GOT3 (cell line): ENCODE measurements around the gene SIVA1.

Experiments used
- DNase-seq: peaks from one replicate; lab custom pipeline; 2025; ENCODE audit warnings: mixed read lengths; lab: John Stamatoyannopoulos, UW

SIVA1 gene, protein sequence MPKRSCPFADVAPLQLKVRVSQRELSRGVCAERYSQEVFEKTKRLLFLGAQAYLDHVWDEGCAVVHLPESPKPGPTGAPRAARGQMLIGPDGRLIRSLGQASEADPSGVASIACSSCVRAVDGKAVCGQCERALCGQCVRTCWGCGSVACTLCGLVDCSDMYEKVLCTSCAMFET

DNA sequence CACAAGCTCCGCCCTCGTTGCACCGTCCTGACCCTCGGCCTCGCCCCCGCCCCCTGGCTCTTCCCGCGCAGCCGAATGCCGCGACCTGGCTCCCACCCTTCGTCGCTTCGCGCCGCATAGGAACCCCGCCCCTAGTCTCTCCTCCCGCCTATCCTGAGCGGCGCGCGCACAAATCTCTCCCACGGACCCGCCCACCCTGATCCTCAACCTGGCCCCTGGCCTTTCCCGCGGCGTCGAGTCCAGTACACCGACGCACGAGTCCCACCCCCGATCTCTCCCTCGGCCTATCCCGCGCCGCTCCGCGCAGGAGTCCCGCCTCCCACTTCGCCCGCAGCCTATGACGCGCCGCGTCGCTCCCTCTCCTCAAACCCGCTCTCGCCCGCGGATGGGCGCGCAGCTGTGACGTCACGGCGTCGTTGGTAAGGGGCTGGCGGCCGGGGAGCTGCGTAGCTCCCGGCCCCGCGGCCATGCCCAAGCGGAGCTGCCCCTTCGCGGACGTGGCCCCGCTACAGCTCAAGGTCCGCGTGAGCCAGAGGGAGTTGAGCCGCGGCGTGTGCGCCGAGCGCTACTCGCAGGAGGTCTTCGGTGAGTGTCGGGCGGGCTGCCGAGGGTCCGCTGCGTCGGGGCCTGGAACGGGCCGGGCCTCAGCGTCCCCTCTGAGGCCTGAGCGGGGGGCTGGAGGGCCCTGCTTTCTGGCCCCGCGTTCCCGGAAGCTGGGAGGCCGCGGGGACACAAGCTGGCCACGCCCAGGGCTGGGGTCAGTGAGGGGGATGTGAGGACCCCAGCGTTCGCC lies at the start of gene SIVA1:
Gene SIVA1, plus strand, starts transcription at position 413 of the 793 bp plus-strand sequence. Its CDS starts 55 bp downstream, at position 468.
- peak; percentile 95 for DNase-seq

DNA sequence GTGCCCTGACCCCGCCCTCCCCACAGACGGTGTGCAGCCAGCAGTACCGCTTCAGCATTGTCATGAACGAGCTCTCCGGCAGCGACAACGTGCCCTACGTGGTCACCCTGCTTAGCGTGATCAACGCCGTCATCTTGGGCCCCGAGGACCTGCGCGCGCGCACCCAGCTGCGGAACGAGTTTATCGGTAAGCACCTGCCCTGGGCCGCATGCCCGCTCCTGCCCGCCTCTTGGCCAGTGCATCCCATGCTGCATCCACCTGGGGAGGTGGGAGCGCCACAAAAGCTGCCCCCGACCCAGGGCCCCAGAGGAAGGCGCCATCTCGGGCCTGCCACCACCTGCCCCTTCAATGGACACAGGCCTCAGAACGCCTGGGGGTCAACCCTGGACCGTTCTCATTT lies 49.7 kb upstream of the SIVA1 start:
- no peak for DNase-seq

DNA sequence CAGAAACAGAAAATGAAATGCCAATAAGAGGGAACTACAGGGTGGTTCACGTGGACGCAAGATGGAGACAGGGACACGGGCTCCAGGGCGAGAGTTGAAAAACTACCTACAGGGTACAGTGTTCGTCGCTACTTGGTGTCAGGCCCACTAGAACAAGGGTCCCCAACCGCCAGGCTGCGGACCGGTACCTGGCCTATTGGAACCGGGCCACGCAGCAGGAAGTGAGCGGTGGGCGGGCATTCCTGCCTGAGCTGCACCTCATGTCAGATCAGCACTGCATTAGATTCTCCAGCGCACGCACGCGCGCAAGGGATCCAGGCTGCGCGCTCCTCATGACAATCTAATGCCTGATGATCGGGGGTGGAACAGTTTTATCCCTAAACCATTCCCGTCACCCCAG lies 48.7 kb upstream of the SIVA1 start:
- no peak for DNase-seq

DNA sequence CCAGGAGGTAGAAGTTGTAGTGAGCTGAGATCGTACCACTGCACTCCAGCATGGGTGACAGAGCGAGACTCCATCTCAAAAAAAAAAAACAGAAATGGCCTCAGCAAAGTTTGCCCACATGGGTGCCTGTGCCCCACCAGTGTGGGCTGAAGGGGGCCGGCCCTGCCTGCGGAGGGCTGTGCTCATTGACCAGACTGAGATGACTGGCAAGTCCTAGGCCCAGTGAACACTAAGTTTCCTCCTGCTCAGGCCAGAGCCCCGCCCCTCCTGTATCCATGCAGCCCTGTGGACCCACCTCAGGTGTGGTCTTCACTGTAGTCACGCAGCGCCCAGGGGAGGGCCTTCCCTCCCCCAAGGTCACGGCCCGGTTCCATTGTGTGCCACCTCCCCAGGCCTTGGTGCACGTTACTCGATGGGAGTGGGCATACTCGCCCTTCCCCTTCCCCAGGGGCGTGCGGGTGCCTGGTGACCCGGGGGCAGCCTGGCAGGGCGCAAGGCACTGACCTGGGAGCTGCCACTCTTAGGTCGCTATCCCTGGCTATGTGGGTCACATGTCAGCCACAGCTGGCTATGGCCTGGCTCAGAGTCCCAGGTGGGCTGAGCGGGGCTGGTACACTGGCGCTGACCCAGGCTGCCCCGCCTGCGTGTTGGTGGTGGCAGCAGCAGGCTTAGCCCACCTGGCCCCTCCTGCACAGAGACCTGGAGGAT lies 47.5 kb upstream of the SIVA1 start:
- DNase-seq, result no peak

DNA sequence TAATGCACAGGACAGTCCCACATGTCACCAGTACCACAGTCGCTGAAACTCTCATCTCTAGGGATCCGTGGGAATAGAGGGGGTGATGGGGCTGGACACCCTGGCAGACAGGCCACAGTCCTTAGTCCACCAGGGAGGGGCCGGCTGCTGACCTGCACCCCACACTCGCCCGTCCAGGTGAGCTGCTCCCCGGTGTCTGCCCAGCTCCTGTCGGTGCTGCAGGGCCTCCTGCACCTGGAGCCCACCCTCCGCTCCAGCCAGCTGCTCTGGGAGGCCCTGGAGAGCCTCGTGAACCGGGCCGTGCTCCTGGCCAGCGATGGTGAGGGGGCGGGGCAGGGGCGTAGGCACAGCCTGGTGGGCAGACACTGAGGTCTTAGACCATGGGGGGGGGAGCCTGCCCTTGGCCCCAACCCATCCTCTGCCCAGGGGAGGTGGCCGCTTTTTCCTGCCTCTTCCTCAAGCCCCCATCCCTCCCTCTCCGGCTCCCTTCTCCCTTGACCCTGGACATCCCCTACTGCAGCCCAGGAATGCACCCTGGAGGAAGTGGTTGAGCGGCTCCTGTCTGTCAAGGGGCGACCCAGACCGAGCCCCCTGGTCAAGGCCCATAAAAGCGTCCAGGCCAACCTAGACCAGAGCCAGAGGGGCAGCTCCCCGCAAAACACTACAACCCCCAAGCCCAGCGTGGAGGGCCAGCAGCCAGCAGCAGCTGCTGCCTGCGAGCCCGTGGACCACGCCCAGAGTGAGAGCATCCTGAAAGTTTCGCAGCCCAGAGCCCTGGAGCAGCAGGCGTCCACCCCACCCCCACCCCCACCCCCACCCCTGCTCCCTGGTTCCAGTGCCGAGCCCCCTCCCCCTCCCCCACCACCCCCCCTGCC lies 46.0 kb upstream of the SIVA1 start:
- DNase-seq, result no peak

DNA sequence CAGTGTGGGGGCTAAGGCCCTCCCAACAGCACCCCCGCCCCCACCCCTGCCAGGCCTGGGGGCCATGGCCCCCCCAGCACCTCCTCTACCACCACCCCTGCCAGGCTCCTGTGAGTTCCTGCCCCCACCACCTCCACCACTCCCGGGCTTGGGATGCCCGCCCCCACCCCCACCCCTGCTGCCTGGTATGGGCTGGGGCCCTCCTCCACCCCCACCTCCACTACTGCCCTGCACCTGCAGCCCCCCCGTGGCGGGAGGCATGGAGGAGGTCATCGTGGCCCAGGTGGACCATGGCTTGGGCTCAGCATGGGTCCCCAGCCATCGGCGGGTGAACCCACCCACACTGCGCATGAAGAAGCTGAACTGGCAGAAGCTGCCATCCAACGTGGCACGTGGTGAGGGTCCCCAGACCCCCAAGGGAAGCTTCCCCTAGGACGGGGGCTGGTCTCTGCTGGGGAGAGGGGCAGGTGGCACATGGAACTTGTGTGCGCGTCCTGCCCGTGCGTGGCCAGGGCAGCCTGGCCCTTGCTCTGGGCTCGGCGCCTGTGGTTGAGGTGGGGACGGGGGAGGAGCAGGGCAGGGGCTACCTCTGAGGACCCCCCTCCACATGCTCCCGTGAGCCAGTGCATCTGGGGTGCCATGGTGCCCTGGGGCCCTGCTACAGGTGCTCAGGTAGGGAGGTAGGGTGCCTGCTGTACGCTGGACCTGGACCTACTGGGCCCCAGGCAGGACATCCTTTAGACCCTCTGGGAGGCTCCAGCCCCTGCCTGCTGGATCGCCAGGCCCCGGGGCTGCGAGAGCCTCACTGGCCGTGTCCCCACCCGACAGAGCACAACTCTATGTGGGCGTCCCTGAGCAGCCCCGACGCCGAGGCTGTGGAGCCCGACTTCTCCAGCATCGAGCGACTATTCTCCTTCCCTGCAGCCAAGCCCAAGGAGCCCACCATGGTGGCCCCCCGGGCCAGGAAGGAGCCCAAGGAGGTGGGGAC lies 45.0 kb upstream of the SIVA1 start:
- DNase-seq, result no peak

DNA sequence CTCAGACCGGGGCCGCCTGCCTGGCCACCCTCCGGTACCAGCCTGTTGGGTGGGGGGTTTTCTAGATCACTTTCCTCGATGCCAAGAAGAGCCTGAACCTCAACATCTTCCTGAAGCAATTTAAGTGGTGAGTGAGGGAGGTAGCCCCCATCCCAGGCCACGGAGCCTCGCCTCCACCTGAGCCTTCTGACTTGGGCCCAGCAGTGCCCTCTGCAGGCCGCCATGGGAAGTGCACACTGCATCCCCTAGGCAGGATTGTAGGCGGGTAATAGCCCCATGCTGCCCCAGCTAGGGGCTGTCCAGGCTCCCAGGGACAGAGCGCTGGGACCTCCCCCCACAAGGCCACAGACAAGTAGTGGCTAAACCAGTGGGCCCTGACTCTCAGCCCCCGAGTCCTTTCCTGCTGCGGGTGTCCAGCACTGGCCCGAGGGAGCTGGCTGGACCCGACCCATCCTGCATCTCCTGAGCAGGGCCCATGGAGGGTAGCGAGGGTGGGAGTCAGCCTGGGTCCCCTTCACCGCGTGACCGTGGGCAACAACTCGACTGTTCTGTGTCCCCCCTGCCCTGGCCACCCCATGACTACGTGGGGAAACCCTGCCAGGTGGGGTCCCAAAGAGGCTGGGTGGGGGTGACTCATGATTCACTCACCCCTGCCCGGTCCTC lies 44.2 kb upstream of the SIVA1 start:
- DNase-seq, result no peak

DNA sequence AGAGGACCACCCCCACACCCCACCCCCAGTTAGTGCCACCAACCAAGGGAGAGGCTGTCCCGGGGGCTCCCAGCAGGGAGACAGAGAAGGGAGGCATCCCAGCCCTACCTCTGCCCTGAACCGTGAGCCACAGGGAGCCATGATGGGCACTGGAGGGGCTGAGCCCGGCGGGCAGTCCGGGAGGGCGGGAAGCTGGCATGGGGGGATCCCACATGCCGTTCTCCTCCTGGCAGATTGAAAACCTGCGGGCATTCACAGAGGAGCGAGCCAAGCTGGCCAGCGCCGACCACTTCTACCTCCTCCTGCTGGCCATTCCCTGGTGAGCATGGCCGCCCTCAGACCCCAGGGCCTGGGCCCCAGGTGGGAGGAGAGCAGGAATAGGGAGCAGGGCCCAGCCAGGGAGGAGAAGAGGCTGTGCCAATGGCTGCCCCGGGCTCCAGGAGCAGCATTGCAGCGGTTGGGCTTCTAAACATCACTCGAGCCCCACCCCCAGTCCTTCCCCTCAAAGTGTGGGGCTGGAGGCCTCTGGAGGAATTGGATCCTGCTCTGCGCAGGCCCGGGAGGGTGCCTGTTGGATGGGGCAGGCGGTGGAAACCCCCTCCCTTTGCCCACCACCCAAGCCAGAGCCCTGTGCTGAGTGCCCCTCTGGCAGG lies 43.4 kb upstream of the SIVA1 start:
- DNase-seq, result no peak

DNA sequence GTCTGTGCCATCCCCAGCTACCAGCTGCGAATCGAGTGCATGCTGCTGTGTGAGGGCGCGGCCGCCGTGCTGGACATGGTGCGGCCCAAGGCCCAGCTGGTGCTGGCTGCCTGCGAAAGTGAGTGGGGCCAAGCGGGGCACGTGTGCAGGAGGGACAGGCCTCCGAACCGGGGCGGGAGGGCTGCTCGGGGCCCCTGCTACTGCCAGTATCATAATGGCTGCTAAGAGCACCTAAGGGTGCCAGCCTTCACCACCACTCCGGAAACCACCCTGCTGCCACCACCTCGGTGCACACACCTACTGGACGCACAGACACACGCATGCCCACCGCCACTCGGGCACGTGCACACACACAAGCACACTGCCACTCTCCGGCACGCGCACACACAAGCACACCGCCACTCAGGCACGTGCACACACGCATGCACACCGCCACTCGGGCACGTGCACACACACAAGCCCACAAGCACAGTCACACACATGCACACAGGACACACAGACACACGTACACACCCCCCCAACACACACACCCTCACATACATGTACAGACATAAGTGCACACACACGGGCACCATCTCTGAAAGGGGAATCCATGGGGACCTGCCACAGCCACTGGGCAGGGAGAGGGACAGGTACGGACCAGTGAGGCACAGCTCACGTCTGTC lies 42.7 kb upstream of the SIVA1 start:
- no peak for DNase-seq

DNA sequence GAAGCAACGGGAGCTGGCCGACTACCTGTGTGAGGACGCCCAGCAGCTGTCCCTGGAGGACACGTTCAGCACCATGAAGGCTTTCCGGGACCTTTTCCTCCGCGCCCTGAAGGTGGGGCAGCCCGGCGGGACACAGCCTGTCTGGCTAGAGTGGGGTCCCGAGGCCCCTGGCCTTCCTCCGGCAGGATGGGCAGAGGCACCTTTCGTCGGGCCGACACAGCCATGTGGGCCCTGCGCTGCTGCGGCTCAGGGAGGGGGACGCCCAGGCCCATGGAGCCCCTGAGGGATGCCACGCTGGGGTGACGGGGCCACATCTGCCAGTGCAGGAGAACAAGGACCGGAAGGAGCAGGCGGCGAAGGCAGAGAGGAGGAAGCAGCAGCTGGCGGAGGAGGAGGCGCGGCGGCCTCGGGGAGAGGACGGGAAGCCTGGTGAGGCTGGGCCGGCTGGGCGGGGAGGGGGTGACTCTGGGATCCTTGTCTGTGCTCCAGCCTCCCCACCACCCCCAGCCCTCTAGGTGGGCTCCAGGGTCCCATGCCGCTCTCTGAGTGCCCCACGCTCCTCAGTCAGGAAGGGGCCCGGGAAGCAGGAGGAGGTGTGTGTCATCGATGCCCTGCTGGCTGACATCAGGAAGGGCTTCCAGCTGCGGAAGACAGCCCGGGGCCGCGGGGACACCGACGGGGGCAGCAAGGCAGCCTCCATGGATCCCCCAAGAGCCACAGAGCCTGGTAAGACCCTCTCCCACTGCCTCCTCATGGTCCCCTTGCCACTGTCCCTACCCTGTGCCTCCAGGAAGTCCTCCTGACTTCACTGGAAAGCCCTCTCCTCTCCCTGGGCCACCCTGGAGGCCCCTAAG lies 39.8 kb upstream of the SIVA1 start:
- no peak for DNase-seq

DNA sequence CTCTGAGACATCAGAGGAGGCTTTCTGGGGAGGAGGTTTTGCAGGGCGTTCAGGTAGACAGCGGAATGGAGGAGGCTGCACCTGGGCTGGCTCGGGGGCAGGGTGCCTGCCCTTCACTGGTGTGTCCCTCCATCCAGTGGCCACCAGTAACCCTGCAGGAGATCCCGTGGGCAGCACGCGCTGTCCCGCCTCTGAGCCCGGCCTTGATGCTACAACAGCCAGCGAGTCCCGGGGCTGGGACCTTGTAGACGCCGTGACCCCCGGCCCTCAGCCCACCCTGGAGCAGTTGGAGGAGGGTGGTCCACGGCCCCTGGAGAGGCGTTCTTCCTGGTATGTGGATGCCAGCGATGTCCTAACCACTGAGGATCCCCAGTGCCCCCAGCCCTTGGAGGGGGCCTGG lies 38.9 kb upstream of the SIVA1 start:
- no peak for DNase-seq

DNA sequence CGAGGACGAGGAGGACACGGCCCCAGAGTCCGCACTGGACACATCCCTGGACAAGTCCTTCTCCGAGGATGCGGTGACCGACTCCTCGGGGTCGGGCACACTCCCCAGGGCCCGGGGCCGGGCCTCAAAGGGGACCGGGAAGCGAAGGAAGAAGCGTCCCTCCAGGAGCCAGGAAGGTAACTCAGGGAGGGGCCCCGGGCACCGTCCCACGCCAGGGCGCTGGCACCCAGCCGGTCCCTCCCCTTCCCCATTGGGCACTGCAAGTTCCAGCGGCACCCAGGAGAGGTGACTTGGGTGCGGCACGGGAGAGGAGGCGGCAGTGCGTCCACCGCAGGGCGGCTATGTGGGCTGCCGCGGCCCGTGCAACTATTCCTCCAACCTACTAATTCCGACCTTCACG lies 38.3 kb upstream of the SIVA1 start:
- DNase-seq, result no peak

DNA sequence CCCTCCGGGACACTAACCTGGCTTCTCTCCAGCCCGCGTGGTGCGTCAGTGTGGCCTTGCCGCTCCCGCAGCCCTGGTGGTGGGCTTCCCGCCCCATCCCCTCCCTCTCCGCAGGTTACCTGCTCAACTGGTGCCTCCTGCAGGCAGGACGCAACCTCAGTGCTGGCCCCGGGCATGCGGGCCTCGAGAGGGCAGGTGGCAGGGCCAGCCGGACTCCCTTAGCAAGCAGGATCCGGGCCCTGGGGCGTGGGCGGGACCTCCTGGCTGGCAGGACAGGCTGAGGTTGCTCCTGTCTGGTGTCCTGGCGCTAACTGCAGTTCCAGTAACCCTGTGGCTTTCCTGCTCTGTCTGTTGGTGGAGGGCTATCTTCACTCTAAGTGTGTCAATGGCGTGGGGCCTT lies 37.5 kb upstream of the SIVA1 start:
- no peak for DNase-seq

DNA sequence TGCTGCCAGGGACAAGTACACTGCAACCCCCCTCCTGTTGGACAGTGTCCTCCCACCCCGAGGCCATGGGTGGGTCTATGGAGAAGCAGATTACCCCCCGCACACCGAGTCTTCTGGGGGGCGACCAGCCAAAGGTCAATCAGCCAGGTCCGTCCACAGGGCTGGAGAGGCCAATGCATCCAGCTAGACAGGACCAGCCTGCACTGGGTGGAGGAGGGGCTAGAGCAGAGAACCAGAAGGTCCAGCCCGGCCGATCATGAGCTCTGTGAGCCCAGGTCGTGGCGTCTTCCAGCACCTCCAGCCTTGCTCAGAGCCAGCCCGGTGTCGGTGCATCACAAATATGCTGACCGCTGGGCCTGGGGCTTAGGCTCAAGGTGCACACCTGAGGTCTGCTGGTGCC lies 37.1 kb upstream of the SIVA1 start:
- DNase-seq, result no peak

DNA sequence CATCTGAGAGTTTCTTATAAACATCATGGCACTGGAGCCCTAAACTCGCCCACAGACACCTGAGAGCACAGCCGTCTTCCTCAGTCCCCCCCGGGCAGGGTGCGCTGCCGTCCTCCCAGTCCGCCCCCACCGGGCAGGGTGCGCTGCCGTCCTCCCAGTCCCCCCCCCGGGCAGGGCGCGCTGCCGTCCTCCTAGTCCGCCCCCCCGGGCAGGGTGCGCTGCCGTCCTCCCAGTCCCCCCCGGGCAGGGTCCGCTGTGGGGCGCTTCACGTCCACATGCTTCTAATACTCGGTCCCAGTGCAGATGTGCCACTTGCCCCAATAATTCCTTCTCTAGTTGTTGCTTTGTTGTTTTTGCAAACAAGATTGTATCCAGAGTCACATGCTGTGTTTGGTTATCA lies 35.8 kb upstream of the SIVA1 start:
- no peak for DNase-seq

DNA sequence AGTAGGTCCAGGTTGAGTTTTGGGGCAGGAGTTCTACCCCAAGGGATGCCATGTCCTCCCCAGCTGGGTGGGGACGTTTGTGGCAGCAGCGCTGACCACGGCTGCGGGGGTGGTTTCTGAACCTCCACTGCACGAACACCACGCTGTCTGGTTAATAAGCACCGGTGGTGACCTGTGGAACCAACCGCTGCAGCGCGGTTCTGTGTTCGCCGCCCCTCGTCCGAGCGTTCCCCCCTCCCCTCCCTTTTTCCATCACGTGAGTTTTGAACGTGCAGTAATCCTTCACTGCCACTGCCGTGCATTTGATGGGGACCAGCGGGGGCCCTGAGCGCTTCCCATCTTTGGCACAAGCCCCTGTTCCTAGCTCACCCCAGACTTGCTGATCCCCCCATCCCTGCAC lies 35.3 kb upstream of the SIVA1 start:
- no peak for DNase-seq

DNA sequence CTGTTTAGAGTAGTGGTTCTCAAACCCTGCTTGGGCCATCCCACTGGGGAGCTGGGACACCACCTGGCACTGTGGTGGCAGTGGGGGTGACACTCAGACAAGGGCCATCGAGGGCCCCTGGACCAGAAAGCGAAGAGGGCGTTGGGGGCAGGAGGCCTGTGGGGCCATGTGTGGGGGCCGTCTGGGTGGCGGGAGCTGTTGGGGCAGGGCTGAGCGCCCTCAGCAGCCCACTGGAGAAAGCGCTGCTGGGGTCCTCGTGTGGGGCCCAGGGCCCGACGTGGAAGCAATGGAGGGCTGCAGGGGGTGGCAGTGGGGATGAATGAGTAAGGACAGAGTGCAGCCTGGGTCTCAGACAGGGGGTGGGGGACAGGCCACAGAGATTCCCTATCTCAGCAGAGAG lies 34.8 kb upstream of the SIVA1 start:
- DNase-seq, result no peak

DNA sequence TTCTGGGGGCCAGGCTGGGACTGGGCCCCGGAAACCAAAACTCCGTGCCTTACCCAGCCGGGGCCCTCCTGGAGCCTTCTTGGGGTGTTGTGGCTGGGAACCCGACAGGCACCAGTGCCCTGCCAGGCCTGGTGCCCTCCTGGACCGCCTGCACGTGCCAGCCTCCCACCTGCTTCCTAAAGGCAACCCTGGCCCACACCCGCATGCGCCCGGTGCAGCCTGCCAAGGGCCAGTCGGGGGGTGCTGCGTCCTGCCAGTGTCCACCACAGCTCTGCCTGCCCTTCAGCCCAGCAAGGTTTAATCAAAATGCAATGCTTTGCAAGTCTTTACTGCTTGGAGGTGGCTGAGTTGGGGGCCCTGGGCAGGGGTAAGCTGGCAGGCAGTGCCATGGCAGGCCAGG lies 34.1 kb upstream of the SIVA1 start:
- DNase-seq, result no peak
